Fibroblast of lung (primary cell): ENCODE measurements around the gene TSEN15. TPM values are rescaled to one million over a fixed set of nuclear protein-coding genes. Genes with fewer than 3 reads are reported as not detected.

Experiments used
- DNase-seq, 2 donors: peaks; one replicate each; pipeline versions ENCODE4 v3.0.0 to v3.0.0-alpha.2; 2010; ENCODE audit warnings: low read depth in 2 of 2
- H2AFZ ChIP-seq: 2 replicates; pipeline ENCODE4 v1.5.1; 2012; ENCODE audit warnings: low read length, control low read depth, inconsistent platforms
- H3K27ac ChIP-seq: 2 replicates; pipeline ENCODE4 v1.5.1; 2011; ENCODE audit warnings: low read length, control low read depth; ENCODE audit not compliant: insufficient read depth
- H3K27me3 ChIP-seq: 2 replicates; pipeline ENCODE4 v1.5.1; 2011; ENCODE audit warnings: mild to moderate bottlenecking, low read length; ENCODE audit not compliant: control insufficient read depth, insufficient read depth
- H3K36me3 ChIP-seq: 2 replicates; pipeline ENCODE4 v1.5.1; 2011; ENCODE audit warnings: low read length; ENCODE audit not compliant: control insufficient read depth, insufficient read depth
- H3K4me1 ChIP-seq: 2 replicates; pipeline ENCODE4 v1.5.1; 2011; ENCODE audit warnings: low read length; ENCODE audit not compliant: control insufficient read depth, insufficient read depth; ENCODE audit errors: extremely low read depth
- H3K4me2 ChIP-seq: 2 replicates; pipeline ENCODE4 v1.5.1; 2011; ENCODE audit warnings: low read length, control low read depth; ENCODE audit not compliant: insufficient read depth; ENCODE audit errors: extremely low read depth
- H3K4me3 ChIP-seq, 4 experiments: fragments of 200-600 bp in 1 of 4; sonication (generic) in 1 of 4; replicated peaks in 1 of 4; 2 replicates each; pipeline ENCODE4 v1.5.1; 2011 to 2016; ENCODE audit warnings: low read length in 4 of 4, low read depth in 3 of 4, mild to moderate bottlenecking in 3 of 4, control low read depth in 2 of 4, inconsistent platforms in 1 of 4, mixed read lengths in 1 of 4; ENCODE audit not compliant: insufficient read depth in 1 of 4; ENCODE audit errors: control extremely low read depth in 1 of 4
- H3K79me2 ChIP-seq: 2 replicates; pipeline ENCODE4 v1.5.1; 2012; ENCODE audit warnings: mild to moderate bottlenecking, low read length, inconsistent platforms; ENCODE audit not compliant: control insufficient read depth, insufficient read depth
- H3K9ac ChIP-seq: 2 replicates; pipeline ENCODE4 v1.5.1; 2011; ENCODE audit warnings: mild to moderate bottlenecking, low read length, control low read depth; ENCODE audit not compliant: insufficient read depth
- H3K9me3 ChIP-seq: 2 replicates; pipeline ENCODE4 v1.5.1; 2012; ENCODE audit warnings: low read depth, low read length; ENCODE audit not compliant: control insufficient read depth, insufficient read depth
- H4K20me1 ChIP-seq: 2 replicates; pipeline ENCODE4 v1.5.1; 2011; ENCODE audit warnings: low read length; ENCODE audit not compliant: control insufficient read depth, insufficient read depth; ENCODE audit errors: extremely low read depth
- CTCF ChIP-seq, 2 donors: IDR thresholded peaks in 1 of 2; conservative IDR thresholded peaks in 1 of 2; 1 replicate in 1 of 2; 2 replicates in 1 of 2; pipeline ENCODE4 v1.5.1; 2011 to 2012; ENCODE audit warnings: low read length in 2 of 2, control low read depth in 1 of 2, inconsistent platforms in 1 of 2, low read depth in 1 of 2, mild to moderate bottlenecking in 1 of 2
- EZH2 ChIP-seq: IDR thresholded peaks from 2 replicates; pipeline ENCODE4 v1.5.1; 2012; ENCODE audit warnings: low read length, control low read depth, mild to moderate bottlenecking; ENCODE audit errors: missing control alignments
- polyA plus RNA-seq, 2 donors: library from polyadenylated mRNA; depleted of rRNA in 1 of 2; stranded (reverse) in 1 of 2; unstranded in 1 of 2; fragments of >200 nt; gene quantifications; 2 replicates each; pipeline ENCODE4 v1.2.1, GENCODE V29; 2011 to 2012; ENCODE audit warnings: missing spikeins in 1 of 2
- total RNA-seq: library from RNA; depleted of rRNA; stranded (reverse); fragments of >200 nt; gene quantifications from 2 replicates; pipeline ENCODE4 v1.2.1, GENCODE V29; 2014

TSEN15 gene
- total and polyA plus RNA-seq, 2 donors (not counting 1 experiment from before 2014, with no cell fraction given), result 53.7 to 74.2 TPM

- no peak overlapping the region for H2AFZ ChIP-seq
- no peak overlapping the region for H3K9ac ChIP-seq
- H3K36me3 ChIP-seq, result no peaks in the 10 kb centered on the region
- H3K4me3 ChIP-seq, result no peak overlapping the region
- no peaks in the 10 kb centered on the region for H3K9me3 ChIP-seq
- H3K4me1 ChIP-seq, result no peaks in the 10 kb centered on the region
- no peak for TF ChIP-seq CTCF (conservative IDR thresholded peaks at IDR 0.05 in 1 of 2, IDR thresholded peaks at IDR 0.05 in 1 of 2; ENCODE audit: low read depth in 1 of 2, low read length in 2 of 2)
- H3K79me2 ChIP-seq, result no peaks in the 10 kb centered on the region
- no peaks in the 10 kb centered on the region for H3K27me3 ChIP-seq
- no peaks in the 10 kb centered on the region for H4K20me1 ChIP-seq
- no peak overlapping the region for H3K27ac ChIP-seq
- peak; percentile 21 to 22 for DNase-seq
- H3K4me2 ChIP-seq, result no peak overlapping the region
These were observed 27.2 kb downstream of the TSEN15 start for GRCh38 chr1:184078564-184079249.

- Histone ChIP-seq H3K9ac (no peak overlapping the region), H2AFZ (no peak overlapping the region), H3K27me3 (no peaks in the 10 kb centered on the region), H3K4me1 (no peaks in the 10 kb centered on the region), H3K27ac (no peak overlapping the region), H4K20me1 (no peaks in the 10 kb centered on the region), H3K9me3 (no peaks in the 10 kb centered on the region), H3K4me3 (no peak overlapping the region), H3K36me3 (no peaks in the 10 kb centered on the region), H3K4me2 (no peak overlapping the region), H3K79me2 (no peaks in the 10 kb centered on the region)
- no peak for TF ChIP-seq EZH2
- TF ChIP-seq CTCF (conservative IDR thresholded peaks at IDR 0.05 in 1 of 2, IDR thresholded peaks at IDR 0.05 in 1 of 2; ENCODE audit: low read depth in 1 of 2, low read length in 2 of 2), result no peak
- no peak for DNase-seq
These were observed 28.8 kb downstream of the TSEN15 start for GRCh38 chr1:184080309-184080708.

GRCh38 chr1:184082541-184083415 lies 31.2 kb downstream of the TSEN15 start:
- Histone ChIP-seq H3K9ac (no peak overlapping the region), H3K4me2 (no peak overlapping the region), H3K36me3 (no peaks in the 10 kb centered on the region), H3K4me3 (no peak overlapping the region), H3K27ac (no peak overlapping the region), H3K27me3 (no peaks in the 10 kb centered on the region), H4K20me1 (no peaks in the 10 kb centered on the region), H3K79me2 (no peaks in the 10 kb centered on the region), H3K9me3 (no peaks in the 10 kb centered on the region), H2AFZ (no peak overlapping the region), H3K4me1 (no peaks in the 10 kb centered on the region)
- no peak for DNase-seq
- TF ChIP-seq CTCF (conservative IDR thresholded peaks at IDR 0.05 in 1 of 2, IDR thresholded peaks at IDR 0.05 in 1 of 2; ENCODE audit: low read depth in 1 of 2, low read length in 2 of 2) (no peak), EZH2 (no peak)
